ACC112 (cell line): ENCODE measurements around the gene NAXE.
A peak's percentile ranks its signal among the peaks of the same experiment; 100 is the strongest.
"Not testable (repeated sequence)": the region's sequence is repeated elsewhere in the genome, so short reads cannot be mapped to it uniquely, and the experiment has no call there.

Experiments used
- H2AFZ ChIP-seq: fragments of 200-600 bp; sonication (generic); one replicate; pipeline ENCODE4 v1.6.0; 2017; ENCODE audit warnings: antibody characterized with exemption, low read length; ENCODE audit not compliant: unreplicated experiment
- H3K27ac ChIP-seq: fragments of 200-600 bp; sonication (generic); 2 replicates; pipeline ENCODE4 v1.5.1; 2014; ENCODE audit warnings: low read depth, mild to moderate bottlenecking, antibody characterized with exemption, low read length, moderate library complexity
- H3K27me3 ChIP-seq: fragments of 200-600 bp; sonication (generic); 2 replicates; pipeline ENCODE4 v1.6.1; 2014; ENCODE audit warnings: mild to moderate bottlenecking, antibody characterized with exemption, low read length, moderate library complexity, mixed read lengths; ENCODE audit not compliant: insufficient read depth
- H3K36me3 ChIP-seq: fragments of 200-600 bp; sonication (generic); 2 replicates; pipeline ENCODE4 v1.6.1; 2016; ENCODE audit warnings: mild to moderate bottlenecking, antibody characterized with exemption, low read length, moderate library complexity, mixed read lengths; ENCODE audit not compliant: insufficient read depth
- H3K4me1 ChIP-seq: fragments of 200-600 bp; sonication (generic); one replicate; pipeline ENCODE4 v1.6.1; 2016; ENCODE audit warnings: low read length, mixed read lengths; ENCODE audit not compliant: insufficient read depth, unreplicated experiment, control insufficient read depth
- H3K4me3 ChIP-seq: fragments of 200-600 bp; sonication (generic); 2 replicates; pipeline ENCODE4 v1.5.1; 2014; ENCODE audit warnings: mild to moderate bottlenecking, low read depth, low read length
- H3K79me2 ChIP-seq: fragments of 200-600 bp; sonication (generic); one replicate; pipeline ENCODE4 v1.6.0; 2016; ENCODE audit warnings: low read length; ENCODE audit not compliant: control insufficient read depth, unreplicated experiment, insufficient read depth

NAXE gene

DNA sequence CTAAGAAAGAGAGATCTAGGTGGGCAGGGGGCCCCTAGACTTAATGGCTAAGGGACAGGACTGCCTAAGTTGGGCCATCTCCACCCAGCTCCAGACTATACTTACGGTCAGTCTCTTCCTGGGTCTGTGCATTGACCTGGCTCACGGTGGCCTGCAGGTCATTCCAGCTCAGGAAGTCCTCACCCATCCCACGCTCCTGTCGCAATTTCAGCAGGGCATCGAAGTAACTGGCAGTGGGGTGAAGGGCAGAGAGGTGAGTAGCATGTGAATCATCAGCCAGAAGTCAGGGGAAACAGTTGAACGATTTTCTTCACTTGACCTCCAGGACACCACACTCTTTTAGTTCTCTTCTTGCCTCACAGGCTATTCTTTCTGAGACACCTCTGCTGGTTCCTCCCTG is 39.7 kb upstream of the NAXE start:
- Histone ChIP-seq H3K36me3 (peaks cover 3% of the 10 kb centered on the region; the same call in 1 of the 2 replicates), H3K27ac (peak overlapping the region; percentile 72), H3K79me2 (no peaks in the 10 kb centered on the region), H3K4me3 (no peak overlapping the region; the same call in 1 of the 2 replicates), H2AFZ (no peak overlapping the region), H3K27me3 (no peaks in the 10 kb centered on the region), H3K4me1 (peaks cover 17% of the 10 kb centered on the region)

DNA sequence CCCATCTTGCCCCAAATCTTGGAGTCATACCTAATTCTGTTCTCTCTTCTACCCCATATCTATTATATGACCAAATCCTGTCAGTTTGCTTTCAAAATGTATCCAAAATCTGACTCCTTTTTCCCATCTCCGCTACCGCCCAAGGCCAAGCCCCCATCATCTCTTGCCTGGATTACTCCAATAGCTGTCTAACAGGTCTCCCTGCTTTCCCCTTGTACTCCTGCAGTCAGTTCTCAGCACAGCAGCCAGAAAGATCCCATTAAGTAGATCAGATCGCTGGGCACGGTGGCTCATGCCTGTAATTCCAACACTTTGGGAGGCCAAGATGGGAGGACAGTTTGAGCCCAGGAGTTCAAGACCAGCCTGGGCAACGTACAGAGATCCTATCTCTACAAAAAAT is 39.1 kb upstream of the NAXE start:
- H3K27ac ChIP-seq = peak overlapping the region; percentile 72
- no peak overlapping the region; the same call in 1 of the 2 replicates for H3K4me3 ChIP-seq
- peaks cover 17% of the 10 kb centered on the region for H3K4me1 ChIP-seq
- no peaks in the 10 kb centered on the region for H3K27me3 ChIP-seq
- 0 out of 2 replicates have a peak, but pooled peaks cover 3% of the 10 kb centered on the region for H3K36me3 ChIP-seq
- H2AFZ ChIP-seq = no peak overlapping the region
- no peaks in the 10 kb centered on the region for H3K79me2 ChIP-seq

- peaks cover 17% of the 10 kb centered on the region for H3K4me1 ChIP-seq
- not testable (repeated sequence) for H3K4me3 ChIP-seq, H3K27ac ChIP-seq
Measured at GRCh38 chr1:156552937-156553336, 38.6 kb upstream of the NAXE start.

DNA sequence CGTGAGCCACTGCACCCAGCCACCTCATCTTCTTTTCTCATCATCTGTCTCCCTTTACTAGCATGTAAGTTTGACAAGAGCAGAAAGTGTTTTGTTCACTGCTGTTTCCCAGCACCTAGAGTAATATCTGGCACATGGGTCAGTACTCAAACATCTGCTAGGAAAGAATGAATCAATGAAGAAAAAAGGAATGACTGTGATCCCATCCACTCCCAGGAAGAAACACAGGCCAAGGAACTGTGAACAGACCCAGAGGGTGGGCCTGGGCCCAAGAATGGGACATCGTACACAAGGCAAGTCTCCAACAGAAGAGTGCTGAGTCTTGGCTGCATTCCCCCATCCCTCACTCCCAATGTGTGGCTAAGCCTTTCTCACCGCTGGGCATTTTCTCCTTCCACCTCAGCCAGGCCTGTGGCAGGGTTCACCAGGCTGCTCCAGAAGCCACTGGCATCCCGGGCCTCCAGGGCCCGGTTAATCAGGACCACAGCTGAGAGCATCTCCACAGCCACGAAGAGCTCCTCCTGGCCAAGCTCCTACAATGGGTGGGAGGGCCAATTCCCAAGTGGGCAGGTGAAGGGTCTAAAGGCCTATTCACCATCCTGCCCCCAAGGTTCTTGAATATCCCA is 37.6 kb upstream of the NAXE start:
- peaks cover 17% of the 10 kb centered on the region for H3K4me1 ChIP-seq
- H3K27me3 ChIP-seq = no peaks in the 10 kb centered on the region
- no peaks in the 10 kb centered on the region for H3K79me2 ChIP-seq
- no peak overlapping the region for H2AFZ ChIP-seq
- H3K4me3 ChIP-seq = no peak overlapping the region
- no peak overlapping the region for H3K27ac ChIP-seq
- H3K36me3 ChIP-seq = 0 out of 2 replicates have a peak, but pooled peaks cover 3% of the 10 kb centered on the region

More at GRCh38 chr1:156552937-156553336, 38.6 kb upstream of the NAXE start:
- not testable (repeated sequence) for H3K36me3 ChIP-seq, H3K27me3 ChIP-seq, H3K79me2 ChIP-seq, H2AFZ ChIP-seq

DNA sequence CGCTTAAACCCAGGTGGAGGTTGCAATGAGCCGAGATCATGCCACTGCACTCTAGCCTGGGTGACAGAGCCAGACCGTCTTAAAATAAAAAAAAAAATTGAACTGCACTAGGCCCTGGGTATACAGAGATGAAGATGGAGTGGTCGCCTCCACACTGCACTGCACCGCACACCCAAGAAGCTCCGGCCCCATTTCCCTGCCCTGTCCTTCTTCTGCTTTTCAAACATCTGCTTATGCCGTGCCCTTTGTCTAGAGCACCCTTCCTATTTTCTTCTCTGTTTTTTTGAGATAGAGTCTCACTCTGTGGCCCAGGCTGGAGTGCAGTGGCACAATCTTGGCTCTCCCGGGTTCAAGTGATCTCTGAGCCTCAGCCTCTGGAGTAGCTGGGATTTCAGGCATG is 36.6 kb upstream of the NAXE start:
- no peak overlapping the region for H2AFZ ChIP-seq
- peaks cover 17% of the 10 kb centered on the region for H3K4me1 ChIP-seq
- H3K27ac ChIP-seq = no peak overlapping the region
- H3K36me3 ChIP-seq = 0 out of 2 replicates have a peak, but pooled peaks cover 6% of the 10 kb centered on the region
- no peak overlapping the region for H3K4me3 ChIP-seq
- no peaks in the 10 kb centered on the region for H3K27me3 ChIP-seq
- no peaks in the 10 kb centered on the region for H3K79me2 ChIP-seq

- no peaks in the 10 kb centered on the region for H3K79me2 ChIP-seq
- H3K4me1 ChIP-seq = peaks cover 17% of the 10 kb centered on the region
- H3K27me3 ChIP-seq = no peaks in the 10 kb centered on the region
- no peak overlapping the region for H3K4me3 ChIP-seq
- H3K27ac ChIP-seq = no peak overlapping the region
- no peak overlapping the region for H2AFZ ChIP-seq
- H3K36me3 ChIP-seq = 0 out of 2 replicates have a peak, but pooled peaks cover 6% of the 10 kb centered on the region
Measured at GRCh38 chr1:156555715-156556114, 35.9 kb upstream of the NAXE start.

GRCh38 chr1:156556354-156556753 is 35.2 kb upstream of the NAXE start:
- no peak overlapping the region for H3K4me3 ChIP-seq
- peaks cover 17% of the 10 kb centered on the region for H3K4me1 ChIP-seq
- H3K27ac ChIP-seq = no peak overlapping the region
- no peaks in the 10 kb centered on the region for H3K27me3 ChIP-seq
- no peaks in the 10 kb centered on the region for H3K79me2 ChIP-seq
- H3K36me3 ChIP-seq = 0 out of 2 replicates have a peak, but pooled peaks cover 6% of the 10 kb centered on the region
- no peak overlapping the region for H2AFZ ChIP-seq

DNA sequence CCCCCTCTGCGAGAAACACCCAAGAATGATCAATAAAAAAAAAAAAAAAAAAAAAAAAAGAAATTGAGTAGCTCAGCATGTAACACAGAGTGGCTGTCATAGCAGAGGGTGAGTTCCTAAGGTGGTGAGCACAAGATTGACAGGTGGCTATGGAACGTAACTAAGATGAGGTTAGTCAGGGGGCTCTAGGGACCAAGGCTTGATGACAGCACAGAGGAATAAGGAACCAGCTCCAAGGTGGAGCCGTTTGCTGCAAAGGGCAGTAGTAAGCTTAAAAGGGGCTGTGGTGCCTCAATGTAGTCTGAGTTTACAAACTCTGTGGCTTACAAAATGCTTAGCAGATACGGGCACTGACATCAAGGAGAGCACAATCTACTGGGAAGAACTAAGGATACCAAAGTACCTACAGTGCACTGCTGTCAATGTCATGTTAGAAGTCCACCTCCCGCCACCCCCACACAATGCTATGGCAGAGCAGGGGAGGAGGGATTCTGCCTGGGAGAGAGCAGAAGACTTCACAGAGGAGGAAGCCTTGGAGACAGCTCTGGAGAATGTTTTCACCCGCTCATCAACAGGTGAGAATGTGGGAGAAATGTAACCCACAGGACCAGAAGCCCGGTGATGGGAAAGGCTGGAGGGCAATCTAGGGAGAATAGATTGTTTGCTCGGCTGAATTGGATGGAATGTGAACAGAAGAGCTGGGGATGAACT is 32.3 kb upstream of the NAXE start:
- H3K27me3 ChIP-seq = no peaks in the 10 kb centered on the region
- no peaks in the 10 kb centered on the region for H3K79me2 ChIP-seq
- H3K4me3 ChIP-seq = no peak overlapping the region
- no peak overlapping the region for H2AFZ ChIP-seq
- H3K27ac ChIP-seq = no peak overlapping the region
- peaks cover 16% of the 10 kb centered on the region; the same call in 1 of the 2 replicates for H3K36me3 ChIP-seq
- H3K4me1 ChIP-seq = no peaks in the 10 kb centered on the region

DNA sequence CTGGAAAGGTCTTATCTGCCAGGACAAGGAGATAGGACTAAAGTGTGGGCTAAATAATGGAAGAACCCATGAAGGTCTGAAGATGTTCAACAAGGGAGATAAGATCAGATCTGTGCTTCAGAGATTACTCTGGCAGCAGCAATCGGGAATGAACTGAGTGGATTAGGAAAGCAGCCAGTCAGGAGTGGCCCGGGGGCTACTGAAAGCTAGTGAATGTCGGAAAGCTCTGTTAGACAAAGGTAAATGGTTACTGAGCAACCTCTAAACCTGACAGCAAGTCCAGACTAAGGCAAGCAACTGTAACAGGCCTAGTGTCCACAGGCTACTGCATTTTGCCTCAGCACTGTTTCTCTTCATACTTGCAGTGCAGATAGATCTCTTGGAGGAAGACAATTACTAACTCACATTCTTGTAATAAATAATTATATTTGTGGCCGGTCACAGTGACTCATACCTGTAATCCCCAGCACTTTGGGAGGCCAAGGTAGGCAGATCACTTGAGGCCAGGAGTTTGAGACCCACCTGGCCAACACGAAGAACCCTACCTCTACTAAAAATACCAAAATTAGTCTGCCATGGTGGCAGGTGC is 31.7 kb upstream of the NAXE start:
- Histone ChIP-seq H3K27me3 (no peaks in the 10 kb centered on the region), H2AFZ (no peak overlapping the region), H3K79me2 (no peaks in the 10 kb centered on the region), H3K4me3 (no peak overlapping the region), H3K4me1 (no peaks in the 10 kb centered on the region), H3K27ac (no peak overlapping the region), H3K36me3 (peaks cover 16% of the 10 kb centered on the region; the same call in 1 of the 2 replicates)

DNA sequence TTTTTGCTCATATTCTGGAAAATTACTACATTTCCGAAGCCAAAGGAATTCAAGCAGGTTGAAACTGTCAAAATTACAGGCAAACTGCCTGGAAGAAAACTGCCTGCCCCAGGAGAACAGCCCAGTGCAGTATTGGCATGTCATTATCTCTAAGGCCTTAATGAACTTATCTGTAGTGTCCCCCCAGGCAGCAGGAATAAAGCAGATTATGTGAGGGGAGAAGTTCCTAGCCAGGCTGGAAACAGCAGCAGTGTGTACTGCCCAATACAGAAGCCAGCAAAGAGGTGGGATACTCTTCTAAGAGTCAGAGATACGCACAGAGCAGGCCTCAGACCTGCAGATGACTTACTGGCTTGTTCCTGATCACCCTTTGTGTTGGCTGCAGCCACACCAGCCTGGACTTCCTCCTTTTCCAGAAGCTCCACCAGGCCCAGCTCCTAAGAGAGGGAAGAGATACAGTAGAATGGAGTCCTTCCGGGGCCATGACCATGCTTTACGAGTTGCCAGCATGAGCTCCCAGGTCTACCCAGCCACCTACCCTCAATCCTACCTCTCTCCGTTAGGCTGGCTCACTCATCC is 30.9 kb upstream of the NAXE start:
- Histone ChIP-seq H3K79me2 (no peaks in the 10 kb centered on the region), H2AFZ (no peak overlapping the region), H3K4me1 (no peaks in the 10 kb centered on the region), H3K27ac (no peak overlapping the region), H3K4me3 (no peak overlapping the region), H3K36me3 (peaks cover 14% of the 10 kb centered on the region), H3K27me3 (no peaks in the 10 kb centered on the region)
